COR-L47 (cell line): ENCODE measurements around the gene DDRGK1.
"Not testable (repeated sequence)": the region's sequence is repeated elsewhere in the genome, so short reads cannot be mapped to it uniquely, and the experiment has no call there.

Experiments
- DNase-seq: peaks from one replicate; lab custom pipeline; 2025; lab: John Stamatoyannopoulos, UW

Gene DDRGK1

GRCh38 chr20:3215359-3215917, 11.0 kb upstream of the DDRGK1 start:
- DNase-seq: not testable (repeated sequence)

GRCh38 chr20:3213226-3213625, 8.7 kb upstream of the DDRGK1 start:
- DNase-seq: no peak

- DNase-seq: no peak
These were observed 5.9 kb upstream of the DDRGK1 start for GRCh38 chr20:3210346-3210745.

- DNase-seq: no peak
These were observed 5.5 kb upstream of the DDRGK1 start for GRCh38 chr20:3209946-3210317.

GRCh38 chr20:3209257-3209945, 4.9 kb upstream of the DDRGK1 start, which contains the start of gene ITPA:
ITPA (plus strand) TSS chr20:3209498; CDS start chr20:3209552, 54 bp downstream.
- peak; percentile 25 for DNase-seq

GRCh38 chr20:3208786-3209256, 4.3 kb upstream of the DDRGK1 start:
- DNase-seq: no peak

- peak; percentile 50 for DNase-seq
These were observed 963 bp downstream of the DDRGK1 start for GRCh38 chr20:3203315-3204123.

GRCh38 chr20:3202965-3203314, 1.5 kb downstream of the DDRGK1 start:
- DNase-seq: no peak

GRCh38 chr20:3199976-3200755, 4.3 kb downstream of the DDRGK1 start:
- no peak for DNase-seq

GRCh38 chr20:3199206-3199605, 5.3 kb downstream of the DDRGK1 start:
- DNase-seq: no peak

GRCh38 chr20:3195590-3196237, 8.8 kb downstream of the DDRGK1 start:
- DNase-seq: no peak

GRCh38 chr20:3194617-3195280, 9.7 kb downstream of the DDRGK1 start:
- no peak for DNase-seq

GRCh38 chr20:3193806-3194616, 10.5 kb downstream of the DDRGK1 start:
- no peak for DNase-seq

- no peak for DNase-seq
These were observed 12.1 kb downstream of the DDRGK1 start for GRCh38 chr20:3192226-3193015.

- DNase-seq: no peak
These were observed 13.8 kb downstream of the DDRGK1 start for GRCh38 chr20:3190681-3191111.

- DNase-seq: no peak
These were observed 14.8 kb downstream of the DDRGK1 start for GRCh38 chr20:3189561-3190131.

GRCh38 chr20:3188823-3189413, 15.6 kb downstream of the DDRGK1 start:
- no peak for DNase-seq

- DNase-seq: not testable (repeated sequence)
These were observed 16.6 kb downstream of the DDRGK1 start for GRCh38 chr20:3187861-3188260.
